DOHH2 (cell line): ENCODE measurements around the gene NME7.

Experiments
- H3F3A ChIP-seq: fragments of 200-600 bp; sonication (generic), shearing (Covaris generic); 2 replicates; pipeline ENCODE4 v1.6.0; 2016; ENCODE audit warnings: antibody characterized with exemption, mild to moderate bottlenecking; ENCODE audit not compliant: control insufficient read depth, insufficient read depth
- H3K27ac ChIP-seq: fragments of 200-600 bp; sonication (generic); 2 replicates; pipeline ENCODE4 v1.5.1; 2014; ENCODE audit warnings: low read depth, mild to moderate bottlenecking, low read length, moderate library complexity
- H3K27me3 ChIP-seq: fragments of 200-600 bp; sonication (generic); 2 replicates; pipeline ENCODE4 v1.6.1; 2014; ENCODE audit warnings: mild to moderate bottlenecking, low read length, mixed read lengths; ENCODE audit not compliant: control insufficient read depth
- H3K36me3 ChIP-seq: fragments of 200-600 bp; sonication (generic); 2 replicates; pipeline ENCODE4 v1.6.1; 2014; ENCODE audit warnings: mild to moderate bottlenecking, low read length, moderate library complexity, mixed read lengths; ENCODE audit not compliant: control insufficient read depth
- H3K4me1 ChIP-seq: fragments of 200-600 bp; sonication (generic); 2 replicates; pipeline ENCODE4 v1.6.1; 2014; ENCODE audit warnings: mild to moderate bottlenecking, low read length, mixed read lengths; ENCODE audit not compliant: control insufficient read depth
- H3K4me2 ChIP-seq: fragments of 200-600 bp; sonication (generic); 2 replicates; pipeline ENCODE4 v1.6.0; 2014; ENCODE audit warnings: mild to moderate bottlenecking, low read length, moderate library complexity
- H3K4me3 ChIP-seq: fragments of 200-600 bp; sonication (generic); 2 replicates; pipeline ENCODE4 v1.5.1; 2014; ENCODE audit warnings: mild to moderate bottlenecking, low read length, mixed read lengths
- H3K79me2 ChIP-seq: fragments of 200-600 bp; sonication (generic); 2 replicates; pipeline ENCODE4 v1.6.1; 2014; ENCODE audit warnings: mild to moderate bottlenecking, low read length, mixed read lengths; ENCODE audit not compliant: control insufficient read depth
- H3K9me2 ChIP-seq: fragments of 200-600 bp; sonication (generic); replicated peaks from 2 replicates; pipeline ENCODE4 v1.6.1; 2014; ENCODE audit warnings: mild to moderate bottlenecking, low read length, mixed read lengths; ENCODE audit not compliant: control insufficient read depth
- H3K9me3 ChIP-seq: fragments of 200-600 bp; sonication (generic); 2 replicates; pipeline ENCODE4 v1.6.1; 2014; ENCODE audit warnings: antibody characterized with exemption, low read length, mixed read lengths; ENCODE audit not compliant: control insufficient read depth, insufficient read depth
- H4K20me1 ChIP-seq: fragments of 200-600 bp; sonication (generic); 2 replicates; pipeline ENCODE4 v1.6.0; 2014; ENCODE audit warnings: low read depth, mild to moderate bottlenecking, antibody characterized with exemption, low read length, moderate library complexity; ENCODE audit not compliant: control insufficient read depth, insufficient read depth
- CTCF ChIP-seq: fragments of 200-600 bp; sonication (generic); IDR thresholded peaks from one replicate; pipeline ENCODE4 v1.5.1; 2014; ENCODE audit warnings: antibody characterized with exemption, mild to moderate bottlenecking, low read depth, low read length; ENCODE audit not compliant: poor library complexity, severe bottlenecking
- EZH2phosphoT487 ChIP-seq: fragments of 200-600 bp; sonication (generic); IDR thresholded peaks from 2 replicates; pipeline ENCODE4 v1.6.1; 2017; ENCODE audit warnings: borderline replicate concordance, mild to moderate bottlenecking, antibody characterized with exemption, low read length, moderate library complexity, mixed read lengths

NME7 gene

GRCh38 chr1:169326261-169326955 is 41.2 kb downstream of the NME7 start:
- TF ChIP-seq CTCF (no peak), EZH2phosphoT487 (no peak)
- Histone ChIP-seq H3K4me3 (no peak overlapping the region), H3K4me2 (no peak overlapping the region), H3K4me1 (no peaks in the 10 kb centered on the region), H3K9me2 (no peaks in the 10 kb centered on the region), H3F3A (no peaks in the 10 kb centered on the region), H3K27me3 (no peaks in the 10 kb centered on the region), H3K9me3 (no peaks in the 10 kb centered on the region), H3K79me2 (no peaks in the 10 kb centered on the region), H3K27ac (no peak overlapping the region), H3K36me3 (no peaks in the 10 kb centered on the region), H4K20me1 (no peaks in the 10 kb centered on the region)

- no peaks in the 10 kb centered on the region for H4K20me1 ChIP-seq
- no peak overlapping the region for H3K27ac ChIP-seq
- no peak for TF ChIP-seq CTCF
- TF ChIP-seq EZH2phosphoT487 = no peak
Observed at GRCh38 chr1:169325117-169325516, 42.5 kb downstream of the NME7 start.

GRCh38 chr1:169322138-169322537 is 45.5 kb downstream of the NME7 start:
- Histone ChIP-seq H4K20me1 (no peaks in the 10 kb centered on the region), H3K27me3 (no peaks in the 10 kb centered on the region), H3K4me1 (no peaks in the 10 kb centered on the region), H3K36me3 (no peaks in the 10 kb centered on the region), H3F3A (no peaks in the 10 kb centered on the region), H3K4me2 (no peak overlapping the region), H3K79me2 (no peaks in the 10 kb centered on the region), H3K9me2 (no peaks in the 10 kb centered on the region), H3K27ac (no peak overlapping the region), H3K9me3 (no peaks in the 10 kb centered on the region), H3K4me3 (no peak overlapping the region)
- TF ChIP-seq CTCF (no peak), EZH2phosphoT487 (no peak)

More at GRCh38 chr1:169325117-169325516, 42.5 kb downstream of the NME7 start:
- H3K4me3 ChIP-seq = no peak overlapping the region
- H3K36me3 ChIP-seq = no peaks in the 10 kb centered on the region
- no peaks in the 10 kb centered on the region for H3K4me1 ChIP-seq
- no peaks in the 10 kb centered on the region for H3K9me3 ChIP-seq
- H3F3A ChIP-seq = no peaks in the 10 kb centered on the region
- no peaks in the 10 kb centered on the region for H3K79me2 ChIP-seq
- no peaks in the 10 kb centered on the region for H3K27me3 ChIP-seq
- no peak overlapping the region for H3K4me2 ChIP-seq
- no peaks in the 10 kb centered on the region for H3K9me2 ChIP-seq
